MCF 10A (cell line): Measurements from ENCODE around the gene GNPTG. TPM values are rescaled to one million over a fixed set of nuclear protein-coding genes. Genes with fewer than 3 reads are reported as not detected.

Experiments used
- BruUV-seq: library from RNA; stranded (reverse); fragments of 400-500 nt; replicated peaks from 2 replicates; lab custom pipeline; 2021; lab: Mats Ljungman, UMichigan
- CTCF ChIA-PET: fragments of 300-600 bp; sonication (Branson Sonifier 250); formaldehyde crosslinking; extraction: SDS; loops from one replicate; lab custom pipeline; 2021; ENCODE audit warnings: antibody characterized with exemption, inconsistent platforms; lab: Yijun Ruan, JAX
- POLR2A ChIA-PET: fragments of 300-600, 350-650 bp; sonication (Branson Sonifier 250); formaldehyde crosslinking; extraction: SDS; loops from one replicate; lab custom pipeline; 2020; ENCODE audit warnings: antibody characterized with exemption, inconsistent platforms; lab: Yijun Ruan, JAX
- DNase-seq: peaks from one replicate; pipeline ENCODE4 v3.0.0-alpha.2; 2018; ENCODE audit not compliant: unreplicated experiment
- H3K27ac Mint-ChIP-seq: one replicate; pipeline ENCODE4 v1.8.0; 2022; ENCODE audit warnings: mild to moderate bottlenecking, low read depth, mixed read lengths; ENCODE audit not compliant: unreplicated experiment
- H3K27me3 Mint-ChIP-seq: one replicate; pipeline ENCODE4 v1.8.0; 2022; ENCODE audit warnings: mixed read lengths; ENCODE audit not compliant: insufficient read depth, unreplicated experiment
- H3K36me3 Mint-ChIP-seq: one replicate; pipeline ENCODE4 v1.8.0; 2022; ENCODE audit warnings: mild to moderate bottlenecking, moderate library complexity, mixed read lengths; ENCODE audit not compliant: insufficient read depth, unreplicated experiment
- H3K4me1 Mint-ChIP-seq: one replicate; pipeline ENCODE4 v1.8.0; 2022; ENCODE audit warnings: mixed read lengths; ENCODE audit not compliant: insufficient read depth, unreplicated experiment
- H3K4me3 Mint-ChIP-seq: one replicate; pipeline ENCODE4 v1.8.0; 2022; ENCODE audit warnings: mild to moderate bottlenecking, moderate library complexity, mixed read lengths; ENCODE audit not compliant: unreplicated experiment
- H3K9me3 Mint-ChIP-seq: one replicate; pipeline ENCODE4 v1.8.0; 2022; ENCODE audit warnings: mixed read lengths; ENCODE audit not compliant: unreplicated experiment
- intact Hi-C: fragments of 100-400 bp; cut with micrococcal nuclease; formaldehyde crosslinking; loops from 2 replicates; pipeline ENCODE4 v1.14.1; 2022
- total RNA-seq: library from RNA; stranded (reverse); gene quantifications from 2 replicates; pipeline ENCODE4 v1.2.3, GENCODE V29; 2022
- TF ChIP-seq, protein P1 (sequence below): fragments of 200-600 bp; IDR thresholded peaks from one replicate; pipeline ENCODE4 v1.8.0; 2022; ENCODE audit warnings: antibody characterized with exemption, mild to moderate bottlenecking; ENCODE audit not compliant: unreplicated experiment

The GNPTG gene
- total RNA-seq, 1 experiment from 2014 or later = 37.6 TPM

DNA sequence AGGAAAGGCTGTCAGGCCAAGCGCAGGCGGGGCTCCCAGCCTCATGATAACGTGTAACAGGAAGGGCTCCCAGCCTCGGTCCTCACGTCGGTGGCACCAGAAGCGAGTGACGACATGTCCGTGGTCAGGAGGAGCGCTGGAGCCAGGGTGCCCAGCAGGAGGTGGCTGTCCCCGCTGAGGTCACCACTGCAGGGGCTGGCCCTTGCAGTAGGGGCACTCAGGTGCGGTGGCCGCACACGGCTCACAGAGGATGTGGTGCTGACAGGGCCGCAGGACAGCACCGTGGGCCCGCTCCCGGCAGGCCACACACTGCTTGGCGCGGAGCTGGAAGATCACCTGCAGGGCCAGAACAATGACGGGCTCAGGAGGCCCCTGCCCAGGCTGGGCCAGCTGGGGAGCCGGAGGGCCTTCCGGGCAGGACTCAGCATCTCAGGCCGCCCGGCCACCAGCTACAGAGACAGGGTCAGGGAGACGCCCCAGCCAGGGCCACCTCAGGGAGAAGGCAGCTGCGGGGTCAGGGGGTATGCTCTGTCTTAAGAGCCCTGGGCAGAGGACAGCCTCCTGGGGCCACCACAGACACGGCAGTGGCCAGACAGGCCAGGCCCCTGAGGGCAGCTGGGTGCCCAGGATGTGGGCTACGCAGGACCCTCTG lies 14.5 kb downstream of the GNPTG start:
- H3K4me1 Mint-ChIP-seq = no peaks in the 10 kb centered on the region
- ChIA-PET POLR2A (interaction anchor here (0.5 to 1.3 kb wide), 3 partner anchors 17 to 30 kb away, joined by 3 to 7 read pairs (median 3); no protein-coding TSS in a partner anchor), CTCF (interaction anchor here (0.6 kb wide), 1 partner anchor 46 kb away, joined by 4 read pairs; no protein-coding TSS in a partner anchor)
- DNase-seq = no peak
- no TSS peak for BruUV-seq
- intact Hi-C loops = no loop called here
- no peak overlapping the region for H3K27ac Mint-ChIP-seq
- H3K27me3 Mint-ChIP-seq = no peaks in the 10 kb centered on the region
- H3K9me3 Mint-ChIP-seq = no peaks in the 10 kb centered on the region
- no peak overlapping the region for H3K4me3 Mint-ChIP-seq
- H3K36me3 Mint-ChIP-seq = peaks cover 29% of the 10 kb centered on the region
- TF ChIP-seq, protein P1, sequence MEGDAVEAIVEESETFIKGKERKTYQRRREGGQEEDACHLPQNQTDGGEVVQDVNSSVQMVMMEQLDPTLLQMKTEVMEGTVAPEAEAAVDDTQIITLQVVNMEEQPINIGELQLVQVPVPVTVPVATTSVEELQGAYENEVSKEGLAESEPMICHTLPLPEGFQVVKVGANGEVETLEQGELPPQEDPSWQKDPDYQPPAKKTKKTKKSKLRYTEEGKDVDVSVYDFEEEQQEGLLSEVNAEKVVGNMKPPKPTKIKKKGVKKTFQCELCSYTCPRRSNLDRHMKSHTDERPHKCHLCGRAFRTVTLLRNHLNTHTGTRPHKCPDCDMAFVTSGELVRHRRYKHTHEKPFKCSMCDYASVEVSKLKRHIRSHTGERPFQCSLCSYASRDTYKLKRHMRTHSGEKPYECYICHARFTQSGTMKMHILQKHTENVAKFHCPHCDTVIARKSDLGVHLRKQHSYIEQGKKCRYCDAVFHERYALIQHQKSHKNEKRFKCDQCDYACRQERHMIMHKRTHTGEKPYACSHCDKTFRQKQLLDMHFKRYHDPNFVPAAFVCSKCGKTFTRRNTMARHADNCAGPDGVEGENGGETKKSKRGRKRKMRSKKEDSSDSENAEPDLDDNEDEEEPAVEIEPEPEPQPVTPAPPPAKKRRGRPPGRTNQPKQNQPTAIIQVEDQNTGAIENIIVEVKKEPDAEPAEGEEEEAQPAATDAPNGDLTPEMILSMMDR = no peak

DNA sequence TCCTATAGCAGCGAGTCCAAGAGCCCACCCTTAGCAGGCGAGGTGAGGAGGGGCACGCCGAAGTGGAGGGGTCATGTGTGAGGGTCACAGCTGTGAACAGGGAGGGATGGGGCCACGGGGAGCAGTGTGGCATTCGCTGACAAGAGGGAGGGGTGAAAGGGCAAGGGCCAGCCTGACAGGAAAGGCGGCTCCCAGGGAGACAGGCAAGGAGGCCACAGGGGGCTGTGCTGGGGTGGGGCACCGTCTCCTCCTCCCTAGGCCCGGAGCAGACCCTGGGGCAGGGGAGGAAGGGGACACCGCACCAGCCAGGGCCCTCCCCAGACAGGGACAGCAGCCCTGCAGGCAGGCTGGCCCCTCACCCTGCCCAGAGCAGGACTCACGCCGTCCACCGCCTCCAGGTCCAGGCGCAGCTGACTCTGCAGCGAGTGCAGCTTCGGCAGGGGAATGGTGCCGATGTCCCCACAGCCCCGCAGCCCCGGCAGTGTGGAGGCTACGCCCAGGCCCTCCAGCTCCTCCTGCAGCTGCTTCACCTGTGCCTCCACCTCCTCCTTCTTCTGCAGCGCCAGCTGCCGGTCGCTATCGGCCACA lies 15.1 kb downstream of the GNPTG start:
- intact Hi-C loops = no loop called here
- Mint-ChIP-seq H3K27ac (no peak overlapping the region), H3K36me3 (peaks cover 34% of the 10 kb centered on the region), H3K4me1 (no peaks in the 10 kb centered on the region), H3K27me3 (no peaks in the 10 kb centered on the region), H3K9me3 (no peaks in the 10 kb centered on the region), H3K4me3 (no peak overlapping the region)
- ChIA-PET CTCF (interaction anchor here (0.6 kb wide), 1 partner anchor 47 kb away, joined by 4 read pairs; no protein-coding TSS in a partner anchor), POLR2A (interaction anchor here (0.5 to 1.3 kb wide), 3 partner anchors 17 to 30 kb away, joined by 3 to 7 read pairs (median 3); no protein-coding TSS in a partner anchor)
- TF ChIP-seq, protein P1 = no peak
- BruUV-seq = no TSS peak
- no peak for DNase-seq

DNA sequence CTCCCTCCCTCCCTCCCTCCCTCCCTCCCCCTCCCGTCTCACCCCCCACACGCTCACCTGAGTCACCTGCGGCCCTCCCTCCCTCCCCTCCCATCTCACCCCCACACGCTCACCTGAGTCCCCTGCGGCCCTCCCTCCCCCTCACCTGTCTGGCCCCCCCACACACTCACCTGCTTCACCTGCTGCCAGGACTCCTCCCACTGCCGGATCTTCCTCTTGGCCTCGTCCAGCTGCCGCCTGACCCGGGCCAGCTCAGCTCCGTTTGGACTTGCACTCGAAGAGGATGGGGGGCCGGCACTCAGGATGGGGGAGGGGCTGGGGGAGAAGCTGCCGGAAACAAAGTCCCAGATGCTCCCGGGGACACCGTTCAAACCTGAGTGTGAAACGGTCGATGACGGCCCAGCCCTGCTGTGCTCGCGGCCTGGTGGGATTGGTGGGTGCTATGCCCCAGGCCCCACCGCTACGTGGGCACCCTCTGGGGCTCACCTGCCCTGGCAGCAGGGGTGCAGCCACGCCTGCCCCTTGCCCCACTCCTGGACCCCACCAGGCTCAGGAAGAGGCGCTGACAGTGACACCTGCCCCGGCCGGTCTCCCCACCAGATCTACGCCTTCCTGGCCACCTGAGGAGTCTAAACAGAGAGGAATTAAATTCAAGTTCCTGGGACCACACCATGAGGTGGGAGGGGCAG lies 15.9 kb downstream of the GNPTG start:
- CTCF ChIA-PET = no interaction called here
- H3K9me3 Mint-ChIP-seq = no peaks in the 10 kb centered on the region
- POLR2A ChIA-PET = interaction anchor here (0.6 to 1.2 kb wide), 2 partner anchors 9 to 14 kb away, joined by 3 to 4 read pairs; no protein-coding TSS in a partner anchor
- intact Hi-C loops = no loop called here
- H3K4me1 Mint-ChIP-seq = no peaks in the 10 kb centered on the region
- peaks cover 29% of the 10 kb centered on the region for H3K36me3 Mint-ChIP-seq
- TF ChIP-seq, protein P1 = no peak
- H3K27ac Mint-ChIP-seq = no peak overlapping the region
- no TSS peak for BruUV-seq
- DNase-seq = no peak
- H3K27me3 Mint-ChIP-seq = no peaks in the 10 kb centered on the region
- no peak overlapping the region for H3K4me3 Mint-ChIP-seq
